Suppressor macrophage treated with lipopolysaccharide for 4 hours (primary cell): ENCODE results near the gene PRPF6.
"Not testable (repeated sequence)": the region's sequence is repeated elsewhere in the genome, so short reads cannot be mapped to it uniquely, and the experiment has no call there.

ENCODE experiments used
- DNase-seq: peaks from one replicate; pipeline ENCODE4 v3.0.0-alpha.2; 2020

Gene PRPF6

DNA sequence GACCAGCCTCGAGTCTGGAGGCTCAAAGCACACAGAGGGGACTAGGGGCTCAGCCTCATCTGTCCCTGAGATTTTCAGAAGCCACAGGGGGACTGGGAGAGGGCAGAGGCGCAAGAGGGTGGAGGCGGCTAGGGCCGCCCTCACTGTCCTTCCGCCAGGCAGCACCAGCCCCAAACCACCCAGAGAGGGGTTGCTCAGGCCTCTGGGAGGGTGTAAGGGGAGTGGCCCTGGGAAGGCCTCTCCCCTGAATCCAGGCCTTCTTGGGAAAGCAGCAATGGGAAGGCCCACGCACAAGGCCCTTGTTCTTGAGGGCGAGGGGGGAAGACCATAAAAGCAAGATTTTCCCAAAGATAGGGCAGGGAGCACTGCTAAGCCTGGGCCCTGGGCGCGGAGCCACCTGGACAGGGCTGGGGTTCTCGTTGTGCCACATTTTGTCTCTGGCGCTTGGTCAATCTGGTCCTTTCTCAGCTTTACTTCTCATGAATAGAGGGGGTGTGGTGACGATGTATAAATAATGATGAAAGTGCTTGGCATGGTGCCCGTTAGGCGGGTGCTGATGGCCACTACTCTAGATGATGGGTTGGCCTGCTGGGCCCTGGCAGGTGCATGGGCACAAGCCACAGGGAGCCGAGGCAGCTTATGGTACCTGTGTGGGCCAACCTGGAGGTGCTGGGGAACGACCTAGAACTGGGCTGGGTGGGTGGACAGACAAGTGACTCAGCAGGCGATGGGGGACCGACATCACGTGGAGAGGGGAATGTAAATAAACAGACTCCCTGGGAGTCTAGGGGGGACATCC, 6.3 kb upstream of the PRPF6 start:
- no peak for DNase-seq

DNA sequence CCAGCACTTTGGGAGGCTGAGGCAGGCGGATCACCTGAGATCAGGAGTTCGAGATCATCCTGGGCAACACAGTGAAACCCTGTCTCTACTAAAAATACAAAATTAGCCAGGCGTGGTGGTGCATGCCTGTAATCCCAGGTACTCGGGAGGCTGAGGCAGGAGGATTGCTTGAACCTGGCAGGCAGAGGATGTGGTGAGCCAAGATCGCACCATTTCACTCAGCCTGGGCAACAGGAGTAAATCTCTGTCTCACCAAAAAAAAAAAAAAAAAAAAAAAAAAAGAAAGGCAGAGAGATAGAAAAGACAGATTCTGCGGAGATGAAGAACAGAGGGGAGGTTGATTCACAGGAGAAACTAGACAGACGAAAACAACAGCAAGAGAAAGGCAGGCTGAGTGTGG, 4.4 kb upstream of the PRPF6 start:
- DNase-seq, result not testable (repeated sequence)

DNA sequence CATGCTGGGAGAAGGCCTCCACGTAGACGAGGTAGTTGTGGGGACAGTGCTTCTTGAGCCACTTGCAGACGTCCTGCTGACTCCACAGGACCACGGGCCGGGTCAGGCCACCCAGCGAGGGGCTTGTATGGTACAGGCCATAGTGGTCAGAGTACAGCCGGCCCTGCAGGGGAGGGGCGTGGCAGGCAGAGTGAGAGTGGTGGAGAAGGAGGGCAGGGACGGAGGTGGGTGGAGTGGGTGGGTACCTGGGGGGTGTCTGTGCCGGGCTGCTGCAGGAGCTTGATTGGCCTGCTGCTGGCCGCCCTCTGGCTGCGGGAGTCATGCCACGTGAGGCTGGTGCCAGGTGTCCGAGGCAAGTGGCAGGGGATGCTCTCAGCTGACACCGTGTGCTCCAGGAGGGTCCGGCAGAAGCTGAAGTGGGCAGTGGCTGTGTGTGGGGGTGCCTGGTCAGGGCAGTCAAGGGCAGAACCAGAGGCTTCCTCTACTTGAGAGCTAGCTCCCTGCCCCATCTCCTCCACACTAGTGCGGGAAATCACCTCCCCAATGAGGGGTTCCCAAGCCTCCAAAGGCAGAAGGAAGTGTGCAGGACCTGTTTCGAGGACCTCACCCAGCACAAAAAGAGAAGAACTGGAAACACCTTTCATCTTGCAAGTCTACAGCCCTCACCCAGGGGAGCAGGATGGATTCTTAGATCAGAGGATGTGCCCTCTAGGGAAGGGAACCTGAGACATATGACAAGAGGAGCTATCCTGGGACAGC, 3.8 kb upstream of the PRPF6 start:
- DNase-seq, result no peak

DNA sequence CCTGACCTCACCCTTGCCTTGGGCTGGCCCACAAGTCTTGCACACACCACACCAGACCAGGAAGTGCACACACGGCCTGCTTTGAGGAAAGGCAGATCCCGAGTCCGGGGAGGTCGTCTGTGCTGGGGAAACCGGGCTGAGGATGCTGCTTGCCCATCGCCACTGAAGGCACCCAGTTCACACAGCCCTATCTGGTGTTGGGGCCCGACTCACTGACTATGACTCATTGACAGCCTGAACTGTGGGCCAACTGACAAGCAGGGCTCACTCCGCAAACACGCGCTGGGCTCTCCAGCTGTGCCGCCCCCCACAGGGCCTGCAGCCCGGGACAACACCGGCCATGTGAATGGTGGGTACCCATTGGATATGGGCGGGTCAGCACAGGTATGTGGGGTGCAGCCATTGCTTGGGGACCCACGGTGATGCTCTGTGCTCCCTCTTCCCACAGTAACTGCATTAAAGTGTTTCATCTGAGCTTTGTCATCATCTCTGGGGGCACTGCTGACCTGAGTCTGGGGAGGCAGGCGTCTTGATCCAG, 3.1 kb upstream of the PRPF6 start:
- DNase-seq, result peak; percentile 55

DNA sequence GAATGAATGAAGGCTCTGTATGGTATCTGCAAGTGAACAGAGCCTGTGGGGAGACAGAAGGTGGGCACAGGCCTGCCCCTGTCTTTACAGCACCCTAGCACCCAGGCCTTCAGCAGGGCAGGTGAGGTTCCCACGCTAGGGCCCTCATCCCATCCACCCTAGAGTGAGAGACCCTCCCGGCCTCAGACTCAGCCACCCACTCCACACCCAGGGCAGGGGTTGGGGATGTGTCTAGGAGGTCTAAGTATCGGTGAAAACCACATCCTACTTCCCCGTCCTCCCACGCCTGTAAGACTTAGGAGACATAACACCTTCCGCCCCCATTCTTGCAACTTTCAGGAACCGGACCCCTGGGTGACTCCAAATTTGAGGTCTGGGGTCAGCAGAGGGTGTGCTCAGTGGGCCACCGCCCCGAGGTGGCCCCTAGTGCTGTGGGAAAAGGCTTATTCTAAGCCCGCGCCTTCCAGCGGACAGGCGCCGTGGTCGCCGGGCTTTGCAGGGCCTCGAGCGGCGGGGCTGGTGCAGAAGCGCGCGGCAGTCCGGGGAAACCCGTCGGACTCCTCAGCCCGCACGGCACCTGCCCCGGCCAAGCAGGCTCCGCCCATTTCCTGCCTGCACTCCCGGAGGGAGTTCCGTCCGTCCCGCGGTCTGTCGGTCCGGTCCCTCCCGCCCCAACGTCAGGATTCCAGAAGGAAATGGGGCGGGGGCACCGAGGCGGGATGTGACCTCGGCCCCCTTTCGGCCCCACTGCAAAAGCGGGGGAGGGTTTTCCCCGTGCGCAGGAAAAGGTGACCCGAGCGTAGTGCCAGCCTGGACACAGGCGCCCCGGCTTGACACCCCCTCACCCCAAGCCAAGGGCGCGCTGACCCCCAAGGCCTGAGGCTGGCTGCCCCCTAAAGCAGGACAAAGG, 2.4 kb upstream of the PRPF6 start:
- DNase-seq, result peak; percentile 33

DNA sequence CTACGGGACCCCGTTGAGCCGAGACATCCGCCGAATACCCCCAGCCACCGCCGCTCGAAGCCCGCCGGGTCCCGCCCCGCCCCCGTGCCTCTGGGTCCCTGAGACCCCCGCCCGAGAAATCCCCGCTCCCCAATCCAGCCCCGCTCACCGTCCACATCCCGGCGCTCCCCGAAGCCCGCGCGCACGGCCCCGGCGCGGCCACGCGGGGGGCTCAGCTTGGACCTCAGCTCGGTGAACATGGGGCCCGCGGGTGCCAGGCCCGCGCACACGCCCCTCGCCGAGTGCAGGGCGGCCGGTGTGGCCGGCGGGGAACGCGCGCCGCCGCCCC, 1.7 kb upstream of the PRPF6 start:
- no peak for DNase-seq

DNA sequence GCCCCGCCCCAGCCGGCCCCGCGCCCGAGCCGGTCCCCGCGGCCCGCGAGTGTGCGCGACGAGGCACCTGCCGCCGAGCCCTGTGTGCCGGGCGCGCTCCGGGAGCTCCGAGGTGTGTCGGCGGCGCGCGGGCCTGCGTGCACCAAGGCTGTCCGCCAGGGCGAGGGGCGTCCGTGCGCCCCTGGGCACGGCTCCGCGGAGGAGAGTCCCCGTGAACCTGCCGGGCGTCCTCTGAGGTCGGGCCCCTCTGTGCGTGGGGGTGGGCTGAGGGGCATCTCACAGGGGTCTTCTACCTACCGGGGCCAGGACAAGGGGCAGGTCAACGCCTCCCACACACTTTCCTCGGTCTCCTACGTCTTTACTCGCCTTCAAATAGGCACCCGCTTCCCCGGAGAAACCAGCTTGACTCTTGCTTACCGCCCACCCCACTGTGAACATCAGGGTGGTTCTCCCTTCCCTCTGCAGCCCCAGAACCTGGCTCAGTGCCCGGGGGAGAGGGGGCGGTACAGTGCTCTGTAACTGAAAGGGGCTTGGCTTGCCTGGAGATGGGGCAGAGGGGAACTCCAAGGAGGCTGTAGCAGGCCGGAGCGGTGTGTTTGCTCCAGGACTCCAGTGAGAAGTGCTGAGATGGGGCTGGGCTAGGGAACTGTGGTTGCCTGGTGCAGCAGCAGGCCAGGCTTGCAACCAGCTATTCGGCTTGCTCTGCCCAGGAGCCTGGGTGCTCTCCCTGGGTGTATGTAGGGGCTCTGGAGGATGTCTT, 1.2 kb upstream of the PRPF6 start, which contains the start of gene SAMD10:
TSS of gene SAMD10 (minus strand) at position 86 of the 760 bp plus-strand sequence. CDS start 175 bp downstream, outside the sequence.
- peak; percentile 93 for DNase-seq

DNA sequence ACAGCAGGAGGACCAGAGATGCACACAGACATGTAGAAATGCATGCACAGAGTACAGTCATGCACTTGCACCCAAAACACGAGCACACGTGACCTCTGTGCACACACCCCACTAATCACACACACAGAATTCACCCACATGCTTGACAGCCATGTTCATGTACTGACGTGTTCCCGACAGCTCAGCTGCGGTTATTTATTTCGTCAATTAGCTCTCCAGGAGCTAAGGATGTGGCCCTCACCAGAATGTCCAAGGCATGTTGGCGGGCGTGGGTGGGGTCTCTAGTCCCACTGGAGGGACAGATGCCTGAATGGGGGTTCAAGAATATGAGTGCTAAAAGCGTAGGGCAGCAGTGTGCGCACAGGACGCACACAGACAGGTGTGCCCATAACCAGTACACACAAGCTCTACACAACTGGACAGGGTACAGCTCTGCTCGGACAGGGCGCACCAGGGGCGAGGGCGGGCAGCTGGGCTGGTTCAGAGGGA, 571 bp upstream of the PRPF6 start:
- DNase-seq, result peak; percentile 33

DNA sequence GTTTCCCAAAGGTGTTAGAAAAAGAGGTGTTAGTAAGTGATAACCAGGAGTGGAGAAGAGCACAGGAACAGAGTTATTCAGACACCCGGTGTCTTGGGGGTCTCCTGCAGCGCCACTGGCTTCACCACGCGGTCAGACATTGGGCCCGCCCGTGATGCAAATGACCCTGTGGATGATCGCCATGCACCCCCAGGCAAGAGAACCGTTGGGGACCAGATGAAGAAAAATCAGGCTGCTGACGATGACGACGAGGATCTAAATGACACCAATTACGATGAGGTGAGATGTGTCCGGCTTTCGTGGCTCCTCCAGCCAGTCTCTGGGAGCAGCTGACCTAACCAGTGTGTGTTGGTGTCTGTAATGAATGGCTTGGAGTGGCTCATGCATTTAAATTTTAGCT, 2.0 kb downstream of the PRPF6 start:
- no peak for DNase-seq

DNA sequence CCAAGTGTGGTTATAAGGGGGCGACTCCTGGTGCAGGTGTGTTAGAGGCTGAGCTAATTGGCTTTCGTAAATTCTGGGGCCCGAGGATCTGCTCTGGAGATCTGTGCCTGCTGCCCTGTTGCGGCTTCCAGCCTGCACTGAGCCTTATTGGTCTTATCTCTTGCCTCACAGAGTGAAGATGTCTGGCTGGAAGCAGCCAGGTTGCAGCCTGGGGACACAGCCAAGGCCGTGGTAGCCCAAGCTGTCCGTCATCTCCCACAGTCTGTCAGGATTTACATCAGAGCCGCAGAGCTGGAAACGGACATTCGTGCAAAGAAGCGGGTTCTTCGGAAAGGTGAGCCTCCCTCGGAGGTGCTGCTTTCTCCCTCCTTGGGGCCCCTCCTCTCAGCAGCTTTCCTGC, 20.0 kb downstream of the PRPF6 start:
- no peak for DNase-seq

DNA sequence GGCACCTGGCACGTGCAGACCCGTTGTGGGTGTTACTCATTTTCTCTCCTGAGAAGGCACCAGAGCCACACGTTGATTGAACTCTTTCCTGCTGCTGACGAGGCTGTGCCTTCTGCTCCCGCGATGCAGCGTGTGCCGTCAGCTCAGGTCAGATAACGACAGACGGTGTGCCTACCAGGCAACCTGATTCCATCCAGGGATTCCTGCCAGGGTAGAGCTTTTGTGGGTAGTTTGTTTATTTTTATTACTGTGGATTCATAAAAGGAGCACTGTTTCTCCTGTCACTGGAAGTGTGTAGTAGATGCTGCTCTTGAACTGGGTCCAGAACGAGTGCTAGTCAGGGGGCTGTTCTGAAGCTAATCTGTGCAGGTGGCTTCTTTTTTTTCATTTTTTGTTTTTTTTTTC, 20.7 kb downstream of the PRPF6 start:
- DNase-seq, result no peak

DNA sequence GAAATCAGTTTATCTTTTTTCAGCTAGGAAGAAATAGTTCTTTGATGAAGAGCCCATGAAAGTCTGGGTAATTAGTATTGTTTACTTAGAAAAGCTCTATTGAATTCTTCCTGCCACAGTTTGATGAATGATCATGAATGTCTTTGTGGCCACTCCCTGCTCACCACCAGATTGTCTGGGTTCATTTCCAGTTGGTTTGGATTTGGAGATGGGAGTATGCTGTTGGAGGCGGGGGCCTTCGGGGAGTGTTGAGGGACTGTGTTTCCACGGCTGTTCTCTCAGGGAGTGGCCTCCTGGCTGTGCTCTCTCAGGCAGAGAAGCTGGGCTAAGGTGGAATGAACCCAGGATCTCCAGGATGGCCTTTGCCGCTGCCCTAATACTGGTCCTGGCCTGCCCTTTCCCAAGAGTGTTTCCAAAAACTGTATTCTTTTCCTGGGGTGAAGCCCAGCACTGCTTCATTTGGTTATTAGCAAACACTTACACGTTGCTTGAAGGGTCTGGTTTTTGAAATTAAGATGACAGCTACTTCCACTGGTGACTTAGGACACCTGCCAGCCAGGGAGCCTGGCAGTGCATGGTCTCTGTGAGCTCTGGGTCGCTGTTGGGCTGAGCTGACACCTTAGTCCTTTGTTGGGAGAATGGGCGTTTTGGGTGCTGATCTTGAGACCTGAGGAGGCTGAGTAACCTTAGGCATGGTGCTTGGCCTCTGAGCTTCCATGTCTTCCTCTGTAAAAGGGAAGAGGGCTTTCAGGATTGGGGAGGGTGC, 23.2 kb downstream of the PRPF6 start:
- no peak for DNase-seq

DNA sequence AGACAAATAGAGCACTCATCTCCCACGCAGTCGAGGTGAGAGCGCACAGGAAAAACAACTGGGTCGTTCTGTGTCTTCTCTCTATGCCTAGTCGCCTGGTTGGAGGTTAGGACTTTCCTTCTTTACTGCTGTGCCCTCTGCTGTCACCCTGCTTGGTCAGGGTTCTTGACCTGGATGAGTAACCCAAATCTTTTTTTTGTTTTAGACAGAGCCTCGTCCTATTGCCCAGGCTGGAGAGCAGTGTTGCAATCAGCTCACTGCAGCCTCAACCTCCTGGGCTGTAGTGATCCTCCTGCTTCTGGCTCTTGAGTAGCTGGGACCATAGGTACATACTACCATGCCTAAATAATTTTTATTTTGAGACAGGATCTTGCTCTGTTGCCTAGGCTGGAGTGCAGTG, 24.5 kb downstream of the PRPF6 start:
- DNase-seq, result no peak

DNA sequence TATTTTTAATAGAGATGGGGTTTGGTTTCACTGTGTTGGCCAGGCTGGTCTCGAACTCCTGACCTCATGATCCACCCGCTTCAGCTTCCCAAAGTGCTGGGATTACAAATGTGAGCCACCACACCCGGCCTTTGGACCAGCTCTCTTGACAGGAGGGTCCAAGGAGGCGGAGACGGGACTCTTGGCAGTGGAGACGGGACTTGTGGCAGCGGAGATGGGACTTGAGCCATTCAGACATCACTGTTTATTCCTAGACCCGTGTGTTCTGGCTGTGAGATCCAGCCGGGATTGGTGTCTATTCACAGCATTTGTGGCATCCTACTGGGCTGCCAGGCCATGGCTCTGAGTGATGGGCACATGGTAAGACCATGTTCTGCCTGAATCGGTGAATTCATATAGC, 25.6 kb downstream of the PRPF6 start:
- no peak for DNase-seq

DNA sequence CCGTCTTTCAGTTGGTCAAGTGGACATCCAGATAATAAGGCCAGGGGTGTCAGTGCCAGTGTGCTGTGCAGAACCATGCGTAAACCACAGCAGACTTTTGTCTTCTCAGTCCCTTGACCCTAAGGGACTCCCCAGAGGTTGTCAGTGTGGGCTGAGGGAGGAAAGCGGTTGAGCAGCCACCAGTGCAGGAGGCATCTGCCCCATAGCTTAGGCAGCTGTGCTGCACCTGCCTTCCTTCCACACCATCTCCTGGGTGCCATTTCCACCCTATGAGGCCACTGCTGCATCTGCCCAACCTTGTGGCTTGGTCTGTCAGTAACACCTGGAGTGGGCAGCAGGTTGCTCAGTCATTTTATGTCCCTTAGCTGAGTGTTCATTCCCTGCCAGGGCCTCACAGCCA, 26.0 kb downstream of the PRPF6 start:
- no peak for DNase-seq

DNA sequence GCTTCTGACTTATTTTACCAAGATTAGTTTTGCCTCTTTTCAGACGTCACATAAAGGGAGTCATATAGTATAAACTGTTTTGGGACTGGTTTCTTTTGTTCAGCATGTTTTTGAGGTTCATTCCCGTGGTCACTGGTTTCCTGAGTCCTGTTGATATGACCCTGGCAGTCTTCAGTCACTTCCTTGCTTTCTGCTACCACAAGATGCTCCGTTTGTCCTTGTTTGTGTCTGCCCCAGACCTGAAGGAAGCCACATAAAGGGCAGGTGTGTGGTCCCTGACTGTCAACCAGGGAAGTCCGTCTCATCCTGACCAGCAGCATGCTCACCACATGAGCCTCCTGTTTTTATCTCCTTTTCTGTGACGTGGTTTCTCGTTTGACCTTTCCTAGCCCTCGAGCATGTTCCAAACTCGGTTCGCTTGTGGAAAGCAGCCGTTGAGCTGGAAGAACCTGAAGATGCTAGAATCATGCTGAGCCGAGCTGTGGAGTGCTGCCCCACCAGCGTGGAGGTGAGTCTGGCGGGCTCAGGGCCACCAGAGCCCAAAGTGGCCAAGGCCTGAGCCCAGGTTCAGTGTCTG, 29.0 kb downstream of the PRPF6 start:
- DNase-seq, result no peak

DNA sequence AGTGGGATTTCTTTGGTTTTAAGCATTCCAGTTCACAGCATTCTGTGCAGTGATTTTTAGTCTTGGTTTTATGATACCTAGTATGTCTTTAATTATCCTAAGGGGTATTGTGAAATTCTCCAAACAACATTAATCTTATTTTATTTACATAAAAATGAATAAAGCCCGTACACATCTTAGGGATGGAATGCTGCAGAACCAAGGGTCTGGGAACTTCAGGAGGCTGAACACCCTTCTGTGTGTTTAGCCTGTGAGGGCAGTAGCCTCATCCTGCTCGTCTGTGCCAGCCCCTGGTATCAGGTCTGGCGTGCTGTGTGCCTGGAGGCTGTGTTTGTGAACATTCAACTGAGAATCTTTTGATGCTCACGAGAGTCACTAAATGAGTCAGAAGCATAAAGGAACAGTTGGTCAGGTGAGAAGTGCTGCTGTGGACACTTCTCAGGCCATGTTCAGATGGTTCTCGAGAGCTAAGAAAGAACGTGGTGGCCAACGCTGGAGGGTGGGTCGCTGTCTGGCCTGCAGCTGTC, 29.8 kb downstream of the PRPF6 start:
- no peak for DNase-seq

DNA sequence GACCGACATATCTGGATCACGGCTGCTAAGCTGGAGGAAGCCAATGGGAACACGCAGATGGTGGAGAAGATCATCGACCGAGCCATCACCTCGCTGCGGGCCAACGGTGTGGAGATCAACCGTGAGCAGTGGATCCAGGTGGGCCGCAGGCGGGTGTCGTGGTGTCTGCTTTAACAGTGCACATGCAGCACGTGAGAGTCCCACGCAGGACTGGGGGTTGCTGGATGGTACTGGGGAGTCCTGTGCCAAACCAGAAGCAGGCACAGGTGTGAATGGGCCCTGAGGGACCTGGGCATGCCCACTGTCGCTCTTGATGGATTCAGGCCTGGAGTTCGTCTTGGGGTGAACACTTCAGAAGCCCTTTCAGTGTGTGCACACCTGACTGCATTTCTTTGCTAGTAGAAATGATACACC, 30.4 kb downstream of the PRPF6 start:
- DNase-seq, result no peak

DNA sequence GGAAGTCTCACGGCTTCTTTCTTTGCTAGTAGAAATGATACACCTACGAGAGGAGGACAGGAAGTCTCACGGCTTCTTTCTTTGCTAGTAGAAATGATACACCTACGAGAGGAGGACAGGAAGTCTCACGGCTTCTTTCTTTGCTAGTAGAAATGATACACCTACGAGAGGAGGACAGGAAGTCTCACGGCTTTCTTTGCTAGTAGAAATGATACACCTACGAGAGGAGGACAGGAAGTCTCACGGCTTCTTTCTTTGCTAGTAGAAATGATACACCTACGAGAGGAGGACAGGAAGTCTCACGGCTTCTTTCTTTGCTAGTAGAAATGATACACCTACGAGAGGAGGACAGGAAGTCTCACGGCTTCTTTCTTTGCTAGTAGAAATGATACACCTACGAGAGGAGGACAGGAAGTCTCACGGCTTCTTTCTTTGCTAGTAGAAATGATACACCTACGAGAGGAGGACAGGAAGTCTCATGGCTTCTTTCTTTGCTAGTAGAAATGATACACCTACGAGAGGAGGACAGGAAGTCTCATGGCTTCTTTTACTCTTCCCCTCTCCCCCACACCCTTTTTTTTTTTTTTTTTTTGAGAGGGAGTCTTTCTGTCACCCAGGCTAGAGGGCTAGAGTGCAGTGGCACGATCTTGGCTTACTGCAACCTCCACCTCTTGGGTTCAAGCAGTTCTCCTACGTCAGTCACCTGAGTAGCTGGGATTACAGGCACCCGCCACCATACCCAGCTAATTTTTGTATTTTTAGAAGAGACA, 31.6 kb downstream of the PRPF6 start:
- not testable (repeated sequence) for DNase-seq

DNA sequence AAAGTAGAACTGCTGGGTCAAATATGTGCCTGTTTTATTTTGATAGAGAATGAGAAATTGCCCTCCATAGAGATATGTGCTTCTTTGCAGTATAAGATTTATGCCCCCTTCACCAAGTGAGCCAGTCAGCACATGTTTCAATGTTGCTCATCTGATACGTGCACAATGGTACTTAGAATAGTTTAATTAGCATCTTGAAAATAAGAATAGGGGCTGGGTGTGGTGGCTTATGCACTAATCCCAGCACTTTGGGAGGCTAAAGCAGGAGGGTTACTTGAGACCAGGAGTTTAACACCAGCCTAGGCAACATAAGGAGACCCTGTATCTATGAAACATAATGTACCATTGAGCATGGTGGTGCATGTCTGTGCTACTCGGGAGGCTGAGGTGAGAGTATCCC, 34.7 kb downstream of the PRPF6 start:
- DNase-seq, result no peak
